GM12864 (cell line): ENCODE results near the gene KRTAP5-6.

Experiments used
- DNase-seq: peaks from one replicate; pipeline ENCODE4 v3.0.0-alpha.2; 2011; ENCODE audit warnings: low read depth
- H3K4me3 ChIP-seq: 2 replicates; pipeline ENCODE4 v1.5.1; 2011; ENCODE audit warnings: mild to moderate bottlenecking, low read depth, low read length, control low read depth
- TF ChIP-seq, protein P1 (sequence below): IDR thresholded peaks from 2 replicates; pipeline ENCODE4 v1.5.1; 2011; ENCODE audit warnings: low read depth, mild to moderate bottlenecking, moderate library complexity, low read length, control low read depth, inconsistent platforms; ENCODE audit errors: missing control alignments

Gene KRTAP5-6

GRCh38 chr11:1694846-1695547 lies 2.0 kb upstream of the KRTAP5-6 start:
- TF ChIP-seq, protein P1, sequence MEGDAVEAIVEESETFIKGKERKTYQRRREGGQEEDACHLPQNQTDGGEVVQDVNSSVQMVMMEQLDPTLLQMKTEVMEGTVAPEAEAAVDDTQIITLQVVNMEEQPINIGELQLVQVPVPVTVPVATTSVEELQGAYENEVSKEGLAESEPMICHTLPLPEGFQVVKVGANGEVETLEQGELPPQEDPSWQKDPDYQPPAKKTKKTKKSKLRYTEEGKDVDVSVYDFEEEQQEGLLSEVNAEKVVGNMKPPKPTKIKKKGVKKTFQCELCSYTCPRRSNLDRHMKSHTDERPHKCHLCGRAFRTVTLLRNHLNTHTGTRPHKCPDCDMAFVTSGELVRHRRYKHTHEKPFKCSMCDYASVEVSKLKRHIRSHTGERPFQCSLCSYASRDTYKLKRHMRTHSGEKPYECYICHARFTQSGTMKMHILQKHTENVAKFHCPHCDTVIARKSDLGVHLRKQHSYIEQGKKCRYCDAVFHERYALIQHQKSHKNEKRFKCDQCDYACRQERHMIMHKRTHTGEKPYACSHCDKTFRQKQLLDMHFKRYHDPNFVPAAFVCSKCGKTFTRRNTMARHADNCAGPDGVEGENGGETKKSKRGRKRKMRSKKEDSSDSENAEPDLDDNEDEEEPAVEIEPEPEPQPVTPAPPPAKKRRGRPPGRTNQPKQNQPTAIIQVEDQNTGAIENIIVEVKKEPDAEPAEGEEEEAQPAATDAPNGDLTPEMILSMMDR = no peak
- DNase-seq = no peak
- H3K4me3 ChIP-seq = no peak overlapping the region

- DNase-seq = no peak
- no peak overlapping the region for H3K4me3 ChIP-seq
- TF ChIP-seq, protein P1 = no peak
Measured at GRCh38 chr11:1695548-1696108, 1.4 kb upstream of the KRTAP5-6 start.

DNA sequence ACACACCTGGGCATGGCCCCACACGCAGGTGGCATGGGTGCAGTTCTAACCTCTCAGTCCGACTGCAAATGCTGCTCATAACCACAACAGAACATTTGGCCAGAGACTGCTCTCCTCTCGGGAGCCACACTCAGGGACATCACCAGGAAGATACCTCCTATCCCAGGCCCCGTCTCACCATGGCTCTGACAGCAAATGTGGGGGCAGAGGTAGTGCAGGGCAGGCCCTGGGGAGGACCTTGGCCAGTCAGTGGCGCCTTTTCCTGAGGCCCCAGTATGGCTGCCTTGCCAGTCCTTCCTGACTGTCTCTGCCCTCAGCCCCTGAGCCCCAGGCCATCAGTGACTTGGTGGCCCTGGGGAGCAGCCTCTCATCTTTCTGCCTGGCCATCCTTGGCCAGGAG lies 2.8 kb downstream of the KRTAP5-6 start:
- TF ChIP-seq, protein P1 = no peak
- no peak overlapping the region for H3K4me3 ChIP-seq
- no peak for DNase-seq

- no peak overlapping the region for H3K4me3 ChIP-seq
- TF ChIP-seq, protein P1 = no peak
- no peak for DNase-seq
Measured at GRCh38 chr11:1701091-1701807, 4.3 kb downstream of the KRTAP5-6 start.

DNA sequence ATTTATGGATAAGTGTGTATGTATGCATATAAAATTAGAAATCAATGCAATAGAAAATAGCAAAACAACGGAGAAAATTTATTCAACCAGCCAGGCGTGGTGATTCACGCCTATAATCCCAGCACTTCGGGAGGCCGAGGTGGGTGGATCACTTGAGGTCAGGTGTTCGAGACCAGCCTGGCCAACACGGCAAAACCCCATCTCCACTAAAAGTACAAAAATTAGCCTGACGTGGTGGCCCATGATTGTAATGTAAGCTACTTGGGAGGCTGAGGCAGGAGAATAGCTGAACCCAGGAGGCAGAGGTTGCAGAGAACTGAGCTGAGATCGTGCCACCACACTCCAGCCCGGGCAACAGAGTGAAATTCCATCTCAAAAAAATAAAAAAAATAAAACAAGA lies 5.5 kb downstream of the KRTAP5-6 start:
- H3K4me3 ChIP-seq = no peak overlapping the region
- TF ChIP-seq, protein P1 = no peak
- DNase-seq = no peak

GRCh38 chr11:1703146-1703545 lies 6.2 kb downstream of the KRTAP5-6 start:
- no peak overlapping the region for H3K4me3 ChIP-seq
- DNase-seq = no peak
- TF ChIP-seq, protein P1 = no peak
